WTC11 (cell line): ENCODE results near the gene MRGPRX2. TPM values are rescaled to one million over a fixed set of nuclear protein-coding genes. Genes with fewer than 3 reads are reported as not detected.

Experiments used
- ATAC-seq: fragments of 200-7000 bp; cut with Tn5 transposase; 2 replicates; pipeline ENCODE4 v1.10.0; 2021; ENCODE audit warnings: mild to moderate bottlenecking, moderate library complexity
- Bru-seq: library from RNA; stranded (reverse); fragments of 400-500 nt; gene quantifications from one replicate; lab custom pipeline; 2021; lab: Mats Ljungman, UMichigan
- CTCF ChIA-PET: fragments of 300-600 bp; sonication (Branson Sonifier 250); formaldehyde crosslinking; loops from one replicate; lab custom pipeline; 2021; ENCODE audit warnings: antibody characterized with exemption; lab: Charles Lee
- POLR2A ChIA-PET: fragments of 350-600 bp; sonication (Branson Sonifier 250); formaldehyde crosslinking; loops from one replicate; lab custom pipeline; 2021; ENCODE audit warnings: antibody characterized with exemption; lab: Charles Lee
- DNase-seq: peaks from one replicate; pipeline ENCODE4 v3.0.0; 2021; ENCODE audit warnings: low spot score
- H3K27ac Mint-ChIP-seq: 2 replicates; pipeline ENCODE4 v1.8.0; 2021; ENCODE audit warnings: mixed read lengths
- H3K27me3 Mint-ChIP-seq: 2 replicates; pipeline ENCODE4 v1.8.0; 2021; ENCODE audit warnings: low read depth, mild to moderate bottlenecking, moderate library complexity, mixed read lengths
- H3K36me3 Mint-ChIP-seq: 2 replicates; pipeline ENCODE4 v1.8.0; 2021; ENCODE audit warnings: mixed read lengths
- H3K4me1 Mint-ChIP-seq: 2 replicates; pipeline ENCODE4 v1.8.0; 2022; ENCODE audit warnings: mixed read lengths
- H3K4me3 Mint-ChIP-seq: 2 replicates; pipeline ENCODE4 v1.8.0; 2021; ENCODE audit warnings: mild to moderate bottlenecking, moderate library complexity, mixed read lengths
- H3K9me3 Mint-ChIP-seq: 2 replicates; pipeline ENCODE4 v1.8.0; 2021; ENCODE audit warnings: mixed read lengths
- CDX4 ChIP-seq: fragments of 250-450 bp; sonication (Bioruptor Pico); IDR thresholded peaks from 2 replicates; pipeline ENCODE4 v1.9.0; 2021; ENCODE audit warnings: moderate library complexity, mild to moderate bottlenecking, inconsistent platforms, borderline replicate concordance
- E2F5 ChIP-seq: sonication (generic); formaldehyde crosslinking; IDR thresholded peaks from 2 replicates; pipeline ENCODE4 v1.8.1; 2022; ENCODE audit warnings: mild to moderate bottlenecking, moderate library complexity, missing genetic modification reagents
- ERG ChIP-seq: fragments of 250-450 bp; sonication (Bioruptor Pico); IDR thresholded peaks from 2 replicates; pipeline ENCODE4 v1.8.0; 2021; ENCODE audit warnings: mild to moderate bottlenecking
- FOXJ3 ChIP-seq: sonication (generic); formaldehyde crosslinking; IDR thresholded peaks from 2 replicates; pipeline ENCODE4 v1.9.0; 2021; ENCODE audit warnings: missing genetic modification reagents, mild to moderate bottlenecking, borderline replicate concordance
- FOXK1 ChIP-seq: sonication (generic); formaldehyde crosslinking; IDR thresholded peaks from 2 replicates; pipeline ENCODE4 v1.8.0; 2022; ENCODE audit warnings: mild to moderate bottlenecking, moderate library complexity, missing genetic modification reagents
- GRHL2 ChIP-seq: fragments of 250-450 bp; sonication (Bioruptor Pico); IDR thresholded peaks from 2 replicates; pipeline ENCODE4 v1.8.0; 2022; ENCODE audit warnings: mild to moderate bottlenecking, moderate library complexity; ENCODE audit not compliant: insufficient replicate concordance, severe bottlenecking
- HMGXB4 ChIP-seq: sonication (generic); formaldehyde crosslinking; IDR thresholded peaks from 2 replicates; pipeline ENCODE4 v1.8.1; 2023; ENCODE audit warnings: mild to moderate bottlenecking, moderate library complexity, missing genetic modification reagents
- NR1H2 ChIP-seq: sonication (generic); formaldehyde crosslinking; IDR thresholded peaks from 2 replicates; pipeline ENCODE4 v1.9.0; 2021; ENCODE audit warnings: mild to moderate bottlenecking, moderate library complexity, missing genetic modification reagents
- PRDM15 ChIP-seq: sonication (generic); formaldehyde crosslinking; IDR thresholded peaks from 2 replicates; pipeline ENCODE4 v1.8.0; 2022; ENCODE audit warnings: missing genetic modification reagents
- TCF7 ChIP-seq: sonication (generic); formaldehyde crosslinking; IDR thresholded peaks from 2 replicates; pipeline ENCODE4 v1.8.0; 2022; ENCODE audit warnings: mild to moderate bottlenecking, low read depth, missing genetic modification reagents, moderate library complexity
- ZNF263 ChIP-seq: sonication (generic); formaldehyde crosslinking; IDR thresholded peaks from 2 replicates; pipeline ENCODE4 v1.8.1; 2022; ENCODE audit warnings: low read depth, mild to moderate bottlenecking, moderate library complexity, missing genetic modification reagents
- ZNF396 ChIP-seq: fragments of 250-450 bp; sonication (Bioruptor Pico); IDR thresholded peaks from 2 replicates; pipeline ENCODE4 v1.8.0; 2021; ENCODE audit warnings: mild to moderate bottlenecking, moderate library complexity, borderline replicate concordance
- ZSCAN18 ChIP-seq: fragments of 250-450 bp; sonication (Bioruptor Pico); IDR thresholded peaks from 2 replicates; pipeline ENCODE4 v2.1.2; 2022; ENCODE audit warnings: mild to moderate bottlenecking, moderate library complexity
- long read RNA-seq, 3 experiments: library from RNA in 1 of 3; library from capped mRNA in 1 of 3; library from polyadenylated mRNA in 1 of 3; unstranded in 2 of 3; stranded (forward) in 1 of 3; transcript quantifications; one replicate each; pipeline ENCODE4 v2.0.0, GENCODE V29; 2021
- total RNA-seq: library from RNA; stranded (reverse); gene quantifications from 3 replicates; pipeline ENCODE4 v1.2.3, GENCODE V29; 2021
- TF ChIP-seq, protein P1 (sequence below): sonication (generic); formaldehyde crosslinking; IDR thresholded peaks from 2 replicates; pipeline ENCODE4 v1.8.1; 2022; ENCODE audit warnings: mild to moderate bottlenecking, missing genetic modification reagents, moderate library complexity, borderline replicate concordance
- TF ChIP-seq, protein P2 (sequence below): fragments of 250-450 bp; sonication (Bioruptor Pico); conservative IDR thresholded peaks from 2 replicates; pipeline ENCODE4 v1.9.0; 2021; ENCODE audit warnings: mild to moderate bottlenecking
- TF ChIP-seq, protein P3 (sequence below): sonication (generic); formaldehyde crosslinking; IDR thresholded peaks from 2 replicates; pipeline ENCODE4 v1.8.0; 2023; ENCODE audit warnings: mild to moderate bottlenecking, missing genetic modification reagents
- TF ChIP-seq, protein P4 (sequence below): sonication (generic); formaldehyde crosslinking; IDR thresholded peaks from 2 replicates; pipeline ENCODE4 v1.8.1; 2023; ENCODE audit warnings: mild to moderate bottlenecking, missing genetic modification reagents

Gene MRGPRX2
- total RNA-seq (not detected in 3 replicates), Bru-seq, nascent RNA (not detected)
- long read RNA-seq, experiment 1, result 0 reads
- long read RNA-seq, experiment 2, result 0 reads
- long read RNA-seq, experiment 3, result 0 reads

GRCh38 chr11:19060629-19061028 is at the start of gene MRGPRX2:
Gene MRGPRX2, minus strand, starts transcription at chr11:19060717. Its CDS starts 4,315 bp downstream, at chr11:19056402.
- DNase-seq, result no peak
- no peaks in the 10 kb centered on the region for H3K4me1 Mint-ChIP-seq
- TF ChIP-seq NR1H2, result no peak
- TF ChIP-seq, protein P1, sequence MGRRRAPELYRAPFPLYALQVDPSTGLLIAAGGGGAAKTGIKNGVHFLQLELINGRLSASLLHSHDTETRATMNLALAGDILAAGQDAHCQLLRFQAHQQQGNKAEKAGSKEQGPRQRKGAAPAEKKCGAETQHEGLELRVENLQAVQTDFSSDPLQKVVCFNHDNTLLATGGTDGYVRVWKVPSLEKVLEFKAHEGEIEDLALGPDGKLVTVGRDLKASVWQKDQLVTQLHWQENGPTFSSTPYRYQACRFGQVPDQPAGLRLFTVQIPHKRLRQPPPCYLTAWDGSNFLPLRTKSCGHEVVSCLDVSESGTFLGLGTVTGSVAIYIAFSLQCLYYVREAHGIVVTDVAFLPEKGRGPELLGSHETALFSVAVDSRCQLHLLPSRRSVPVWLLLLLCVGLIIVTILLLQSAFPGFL (CRISPR knock-in tag), result no peak
- TF ChIP-seq, protein P2, sequence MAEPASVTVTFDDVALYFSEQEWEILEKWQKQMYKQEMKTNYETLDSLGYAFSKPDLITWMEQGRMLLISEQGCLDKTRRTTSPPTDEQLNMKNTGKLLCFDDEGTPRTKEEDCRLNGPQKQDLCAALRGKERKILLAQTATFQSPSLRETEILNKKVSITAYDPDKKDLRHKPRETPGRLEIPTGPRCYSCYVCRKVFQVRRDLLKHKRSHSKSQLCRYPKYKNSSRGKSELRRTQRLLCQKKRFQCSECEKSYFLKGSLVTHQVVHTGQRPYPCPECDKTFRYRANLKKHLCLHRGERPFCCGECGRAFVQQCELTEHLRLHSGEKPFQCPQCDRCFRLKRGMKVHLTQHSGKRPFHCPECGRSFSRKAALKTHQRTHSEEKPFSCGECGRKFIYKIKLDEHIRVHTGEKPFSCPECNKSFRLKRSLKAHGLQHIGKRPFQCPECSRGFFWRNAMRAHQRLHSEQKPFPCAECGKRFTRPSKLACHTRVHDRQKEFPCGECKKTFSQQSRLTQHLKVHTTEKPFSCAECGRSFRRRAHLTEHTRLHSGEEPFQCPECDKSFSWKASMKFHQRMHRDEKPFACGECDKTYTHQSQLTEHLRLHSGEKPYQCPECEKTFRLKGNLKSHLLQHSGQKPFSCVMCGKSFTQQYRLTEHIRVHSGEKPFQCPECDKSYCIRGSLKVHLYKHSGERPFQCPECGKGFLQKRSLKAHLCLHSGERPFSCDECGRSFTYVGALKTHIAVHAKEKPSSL, result no peak
- TF ChIP-seq PRDM15 (CRISPR knock-in tag), result no peak
- TF ChIP-seq, protein P3, sequence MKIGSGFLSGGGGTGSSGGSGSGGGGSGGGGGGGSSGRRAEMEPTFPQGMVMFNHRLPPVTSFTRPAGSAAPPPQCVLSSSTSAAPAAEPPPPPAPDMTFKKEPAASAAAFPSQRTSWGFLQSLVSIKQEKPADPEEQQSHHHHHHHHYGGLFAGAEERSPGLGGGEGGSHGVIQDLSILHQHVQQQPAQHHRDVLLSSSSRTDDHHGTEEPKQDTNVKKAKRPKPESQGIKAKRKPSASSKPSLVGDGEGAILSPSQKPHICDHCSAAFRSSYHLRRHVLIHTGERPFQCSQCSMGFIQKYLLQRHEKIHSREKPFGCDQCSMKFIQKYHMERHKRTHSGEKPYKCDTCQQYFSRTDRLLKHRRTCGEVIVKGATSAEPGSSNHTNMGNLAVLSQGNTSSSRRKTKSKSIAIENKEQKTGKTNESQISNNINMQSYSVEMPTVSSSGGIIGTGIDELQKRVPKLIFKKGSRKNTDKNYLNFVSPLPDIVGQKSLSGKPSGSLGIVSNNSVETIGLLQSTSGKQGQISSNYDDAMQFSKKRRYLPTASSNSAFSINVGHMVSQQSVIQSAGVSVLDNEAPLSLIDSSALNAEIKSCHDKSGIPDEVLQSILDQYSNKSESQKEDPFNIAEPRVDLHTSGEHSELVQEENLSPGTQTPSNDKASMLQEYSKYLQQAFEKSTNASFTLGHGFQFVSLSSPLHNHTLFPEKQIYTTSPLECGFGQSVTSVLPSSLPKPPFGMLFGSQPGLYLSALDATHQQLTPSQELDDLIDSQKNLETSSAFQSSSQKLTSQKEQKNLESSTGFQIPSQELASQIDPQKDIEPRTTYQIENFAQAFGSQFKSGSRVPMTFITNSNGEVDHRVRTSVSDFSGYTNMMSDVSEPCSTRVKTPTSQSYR, result no peak
- no peak for TF ChIP-seq HMGXB4 (CRISPR knock-in tag)
- TF ChIP-seq E2F5 (CRISPR knock-in tag), result no peak
- TF ChIP-seq GRHL2 (CRISPR knock-in tag), result no peak
- TF ChIP-seq TCF7, result no peak
- TF ChIP-seq FOXK1, result no peak
- no peak for TF ChIP-seq ZNF263
- no peak for TF ChIP-seq CDX4 (CRISPR knock-in tag)
- no peak for TF ChIP-seq ERG
- TF ChIP-seq ZNF396, result no peak
- no peak for TF ChIP-seq FOXJ3 (CRISPR knock-in tag)
- no peak for TF ChIP-seq ZSCAN18 (CRISPR knock-in tag)
- TF ChIP-seq, protein P4, sequence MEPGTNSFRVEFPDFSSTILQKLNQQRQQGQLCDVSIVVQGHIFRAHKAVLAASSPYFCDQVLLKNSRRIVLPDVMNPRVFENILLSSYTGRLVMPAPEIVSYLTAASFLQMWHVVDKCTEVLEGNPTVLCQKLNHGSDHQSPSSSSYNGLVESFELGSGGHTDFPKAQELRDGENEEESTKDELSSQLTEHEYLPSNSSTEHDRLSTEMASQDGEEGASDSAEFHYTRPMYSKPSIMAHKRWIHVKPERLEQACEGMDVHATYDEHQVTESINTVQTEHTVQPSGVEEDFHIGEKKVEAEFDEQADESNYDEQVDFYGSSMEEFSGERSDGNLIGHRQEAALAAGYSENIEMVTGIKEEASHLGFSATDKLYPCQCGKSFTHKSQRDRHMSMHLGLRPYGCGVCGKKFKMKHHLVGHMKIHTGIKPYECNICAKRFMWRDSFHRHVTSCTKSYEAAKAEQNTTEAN (CRISPR knock-in tag), result no peak
- H3K27ac Mint-ChIP-seq, result no peak within 1 kb of the TSS
- ATAC-seq, result no peak
- H3K27me3 Mint-ChIP-seq, result peaks cover 15% of the 10 kb centered on the region
- H3K9me3 Mint-ChIP-seq, result no peaks in the 10 kb centered on the region
- CTCF ChIA-PET, result interaction anchor here (1.0 to 2.4 kb wide), 4 partner anchors 10 to 47 kb away, joined by 3 to 10 read pairs (median 4); no protein-coding TSS in a partner anchor
- POLR2A ChIA-PET, result no interaction called here
- H3K4me3 Mint-ChIP-seq, result no peak within 1 kb of the TSS
- no peaks in the 10 kb centered on the region for H3K36me3 Mint-ChIP-seq
